ENCODE results near the gene PDRG1. TPM values are rescaled to one million over a fixed set of nuclear protein-coding genes. Genes with fewer than 3 reads are reported as not detected.

The PDRG1 gene
- total RNA-seq, result 1.1 and 1.6 TPM in 2 replicates

DNA sequence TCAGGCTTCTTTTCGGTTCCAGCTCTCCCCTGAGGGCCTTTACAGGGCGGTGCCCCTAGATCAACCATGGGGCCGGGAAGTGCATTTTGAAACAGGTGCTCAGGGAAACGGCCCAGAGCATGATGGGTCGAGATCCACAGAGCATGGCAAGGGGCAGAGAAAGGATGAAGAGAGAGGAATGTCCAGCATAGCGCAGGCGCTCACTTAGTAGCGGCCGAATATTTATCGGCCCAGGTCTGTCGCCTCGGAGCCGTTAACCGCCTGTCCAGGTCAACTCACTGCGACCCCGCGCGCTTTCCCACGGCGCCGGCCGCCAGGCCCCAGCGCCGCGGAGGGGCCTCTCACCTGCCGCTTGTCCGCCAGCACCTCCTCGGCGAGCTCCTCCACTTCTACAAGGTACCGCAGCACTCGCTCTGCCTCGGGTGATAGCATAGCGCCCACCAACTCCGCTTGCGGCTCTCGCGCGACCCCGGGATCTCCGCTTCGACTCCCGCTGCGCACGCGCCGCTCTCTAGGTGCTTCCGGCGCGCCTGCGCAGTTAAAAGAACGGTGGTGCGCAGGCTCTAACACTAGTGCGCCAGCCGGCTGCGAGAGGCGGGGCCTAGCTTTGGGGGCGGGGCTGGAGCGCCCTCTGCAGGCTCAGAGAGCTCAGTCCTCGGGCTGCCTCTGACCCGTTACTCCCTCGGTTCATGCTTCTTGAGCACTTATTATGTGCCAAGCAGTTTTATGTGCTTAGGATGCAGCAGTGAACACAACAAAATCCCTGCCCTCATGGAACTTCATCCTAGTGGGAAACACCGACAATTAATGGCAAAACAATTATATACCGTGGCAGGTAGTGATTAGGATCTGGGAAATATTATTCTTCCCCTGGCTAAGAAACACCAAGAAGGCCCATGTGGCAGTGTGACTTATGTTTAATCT lies at the start of gene PDRG1:
Gene PDRG1, minus strand, starts transcription at position 517 of the 924 bp plus-strand sequence. Its CDS starts 85 bp downstream, at position 432.

DNA sequence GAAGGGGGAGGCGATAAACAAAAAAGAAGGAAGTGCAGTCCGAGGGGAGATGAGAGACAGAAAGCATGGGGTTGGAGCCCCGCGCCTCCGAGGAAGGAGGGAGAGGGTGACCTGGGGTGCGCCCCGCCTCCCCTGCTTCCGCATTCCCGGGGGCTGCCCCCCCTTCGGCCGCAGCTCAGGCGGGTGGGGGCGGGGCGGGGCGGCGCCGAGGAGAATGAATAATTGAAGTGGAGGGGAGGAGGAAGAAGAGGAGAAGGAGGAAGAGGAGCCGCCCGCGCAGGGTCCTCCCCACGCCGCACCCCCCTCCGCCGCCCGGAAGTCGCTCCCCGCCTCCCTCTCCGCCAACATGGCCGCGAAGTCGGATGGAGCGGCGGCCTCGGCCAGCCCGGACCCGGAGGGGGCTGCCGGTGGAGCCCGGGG lies 16.0 kb upstream of the PDRG1 start, which contains the start of gene XKR7:
Gene XKR7, plus strand, starts transcription at position 322 of the 420 bp plus-strand sequence. Its CDS starts 25 bp downstream, at position 347.

Small RNA genes within 50 kb of the gene (small RNA-seq; reads per million reads assigned to genes)
- gene RNU1-94P, result 1.6 reads per million, percentile 73 among the genes with 10 or more reads in this experiment

Other genes starting within 250 kb of the PDRG1 start
- gene BCL2L1, start 229.2 kb downstream of the PDRG1 start, total RNA-seq, result 159 and 215 TPM in 2 replicates
- gene TPX2, start 212.8 kb downstream of the PDRG1 start, total RNA-seq, result 57.7 and 99.1 TPM in 2 replicates
- 0.37 and 0.39 TPM in 2 replicates for gene MYLK2, start 132.7 kb downstream of the PDRG1 start, total RNA-seq
- not detected in 2 replicates for gene FOXS1, start 106.4 kb downstream of the PDRG1 start, total RNA-seq
- not detected in 2 replicates for gene DUSP15, start 81.5 kb downstream of the PDRG1 start, total RNA-seq
- gene TTLL9, start 81.4 kb downstream of the PDRG1 start, total RNA-seq, result not detected in 2 replicates
- not detected in 2 replicates for gene XKR7, start 16.1 kb upstream of the PDRG1 start, total RNA-seq
- gene CCM2L, start 58.4 kb upstream of the PDRG1 start, total RNA-seq, result not detected in 2 replicates
- not detected in 2 replicates for gene HCK, start 100.2 kb upstream of the PDRG1 start, total RNA-seq
- 40.8 and 46.9 TPM in 2 replicates for gene TM9SF4, start 157.7 kb upstream of the PDRG1 start, total RNA-seq

Measured in subcutaneous preadipocyte (primary cell).